Loucy (cell line): ENCODE data around the gene DNAH8.

Experiments used
- H2AFZ ChIP-seq: fragments of 200-600 bp; sonication (generic); 2 replicates; pipeline ENCODE4 v1.6.0; 2016; ENCODE audit warnings: antibody characterized with exemption, mild to moderate bottlenecking, low read length, moderate library complexity
- H3F3A ChIP-seq: fragments of 200-600 bp; 2 replicates; pipeline ENCODE4 v1.6.0; 2016; ENCODE audit warnings: antibody characterized with exemption, low read depth, mild to moderate bottlenecking
- H3K27me3 ChIP-seq: fragments of 200-600 bp; sonication (generic); 2 replicates; pipeline ENCODE4 v1.6.1; 2014; ENCODE audit warnings: low read length, mild to moderate bottlenecking; ENCODE audit not compliant: insufficient read depth, poor library complexity, severe bottlenecking
- H3K36me3 ChIP-seq: fragments of 200-600 bp; sonication (generic); 2 replicates; pipeline ENCODE4 v1.6.1; 2016; ENCODE audit warnings: low read length; ENCODE audit not compliant: insufficient read depth
- H3K4me1 ChIP-seq: fragments of 200-600 bp; sonication (generic); 2 replicates; pipeline ENCODE4 v1.5.1; 2014; ENCODE audit warnings: low read length, mild to moderate bottlenecking; ENCODE audit not compliant: insufficient read depth, poor library complexity, severe bottlenecking
- H3K4me2 ChIP-seq: fragments of 200-600 bp; sonication (generic); 2 replicates; pipeline ENCODE4 v1.6.0; 2014; ENCODE audit warnings: antibody characterized with exemption, low read length, low read depth, mild to moderate bottlenecking; ENCODE audit not compliant: poor library complexity, severe bottlenecking
- H3K4me3 ChIP-seq: fragments of 200-600 bp; sonication (generic); 2 replicates; pipeline ENCODE4 v1.5.1; 2014; ENCODE audit warnings: low read length, mild to moderate bottlenecking, mixed read lengths; ENCODE audit not compliant: poor library complexity, severe bottlenecking
- H3K79me2 ChIP-seq: fragments of 200-600 bp; sonication (generic); 2 replicates; pipeline ENCODE4 v1.6.1; 2014; ENCODE audit warnings: low read length; ENCODE audit not compliant: insufficient read depth
- H3K9ac ChIP-seq: fragments of 200-600 bp; sonication (generic); 2 replicates; pipeline ENCODE4 v1.6.0; 2014; ENCODE audit warnings: mild to moderate bottlenecking, low read depth, low read length, moderate library complexity; ENCODE audit not compliant: poor library complexity, severe bottlenecking
- H3K9me2 ChIP-seq: fragments of 200-600 bp; sonication (generic); replicated peaks from 2 replicates; pipeline ENCODE4 v1.6.1; 2016; ENCODE audit warnings: low read depth, low read length, mixed read lengths
- H3K9me3 ChIP-seq: fragments of 200-600 bp; sonication (generic); 2 replicates; pipeline ENCODE4 v1.6.1; 2014; ENCODE audit warnings: mild to moderate bottlenecking, antibody characterized with exemption, low read length, low read depth; ENCODE audit not compliant: insufficient read depth
- H4K20me1 ChIP-seq: fragments of 200-600 bp; sonication (generic); 2 replicates; pipeline ENCODE4 v1.6.0; 2014; ENCODE audit warnings: antibody characterized with exemption, low read length, mild to moderate bottlenecking; ENCODE audit not compliant: insufficient read depth, poor library complexity, severe bottlenecking
- EZH2phosphoT487 ChIP-seq: fragments of 200-600 bp; IDR thresholded peaks from 2 replicates; pipeline ENCODE4 v1.6.1; 2018; ENCODE audit warnings: antibody characterized with exemption, mild to moderate bottlenecking, moderate library complexity, borderline replicate concordance
- TF ChIP-seq, protein P1 (sequence below): fragments of 200-600 bp; sonication (generic); conservative IDR thresholded peaks from 2 replicates; pipeline ENCODE4 v1.5.1; 2014; ENCODE audit warnings: mild to moderate bottlenecking, antibody characterized with exemption, low read length

DNAH8 gene

GRCh38 chr6:38897507-38897906 lies 182.4 kb downstream of the DNAH8 start:
- no peaks in the 10 kb centered on the region for H3F3A ChIP-seq
- H3K4me3 ChIP-seq: no peak overlapping the region
- H3K79me2 ChIP-seq: no peaks in the 10 kb centered on the region
- no peaks in the 10 kb centered on the region for H3K9me3 ChIP-seq
- no peak overlapping the region for H3K4me2 ChIP-seq
- H3K9me2 ChIP-seq: no peaks in the 10 kb centered on the region
- TF ChIP-seq, protein P1, sequence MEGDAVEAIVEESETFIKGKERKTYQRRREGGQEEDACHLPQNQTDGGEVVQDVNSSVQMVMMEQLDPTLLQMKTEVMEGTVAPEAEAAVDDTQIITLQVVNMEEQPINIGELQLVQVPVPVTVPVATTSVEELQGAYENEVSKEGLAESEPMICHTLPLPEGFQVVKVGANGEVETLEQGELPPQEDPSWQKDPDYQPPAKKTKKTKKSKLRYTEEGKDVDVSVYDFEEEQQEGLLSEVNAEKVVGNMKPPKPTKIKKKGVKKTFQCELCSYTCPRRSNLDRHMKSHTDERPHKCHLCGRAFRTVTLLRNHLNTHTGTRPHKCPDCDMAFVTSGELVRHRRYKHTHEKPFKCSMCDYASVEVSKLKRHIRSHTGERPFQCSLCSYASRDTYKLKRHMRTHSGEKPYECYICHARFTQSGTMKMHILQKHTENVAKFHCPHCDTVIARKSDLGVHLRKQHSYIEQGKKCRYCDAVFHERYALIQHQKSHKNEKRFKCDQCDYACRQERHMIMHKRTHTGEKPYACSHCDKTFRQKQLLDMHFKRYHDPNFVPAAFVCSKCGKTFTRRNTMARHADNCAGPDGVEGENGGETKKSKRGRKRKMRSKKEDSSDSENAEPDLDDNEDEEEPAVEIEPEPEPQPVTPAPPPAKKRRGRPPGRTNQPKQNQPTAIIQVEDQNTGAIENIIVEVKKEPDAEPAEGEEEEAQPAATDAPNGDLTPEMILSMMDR: 0 out of 2 replicates have a peak, but pooled peaks have one; percentile 8
- TF ChIP-seq EZH2phosphoT487: no peak
- H4K20me1 ChIP-seq: no peaks in the 10 kb centered on the region
- H3K36me3 ChIP-seq: no peaks in the 10 kb centered on the region
- H3K27me3 ChIP-seq: no peaks in the 10 kb centered on the region
- no peak overlapping the region for H3K9ac ChIP-seq
- no peak overlapping the region for H2AFZ ChIP-seq
- no peaks in the 10 kb centered on the region for H3K4me1 ChIP-seq

- no peaks in the 10 kb centered on the region for H3F3A ChIP-seq
- no peaks in the 10 kb centered on the region for H3K27me3 ChIP-seq
- H3K9ac ChIP-seq: no peak overlapping the region
- TF ChIP-seq, protein P1: no peak
- TF ChIP-seq EZH2phosphoT487: no peak
- H3K9me3 ChIP-seq: no peaks in the 10 kb centered on the region
- no peaks in the 10 kb centered on the region for H4K20me1 ChIP-seq
- no peaks in the 10 kb centered on the region for H3K36me3 ChIP-seq
- H3K4me2 ChIP-seq: no peak overlapping the region
- no peaks in the 10 kb centered on the region for H3K79me2 ChIP-seq
- H3K4me3 ChIP-seq: no peak overlapping the region
- no peak overlapping the region for H2AFZ ChIP-seq
- H3K9me2 ChIP-seq: no peaks in the 10 kb centered on the region
- H3K4me1 ChIP-seq: peaks cover 5% of the 10 kb centered on the region
These were observed 186.9 kb downstream of the DNAH8 start for GRCh38 chr6:38901802-38902522.

DNA sequence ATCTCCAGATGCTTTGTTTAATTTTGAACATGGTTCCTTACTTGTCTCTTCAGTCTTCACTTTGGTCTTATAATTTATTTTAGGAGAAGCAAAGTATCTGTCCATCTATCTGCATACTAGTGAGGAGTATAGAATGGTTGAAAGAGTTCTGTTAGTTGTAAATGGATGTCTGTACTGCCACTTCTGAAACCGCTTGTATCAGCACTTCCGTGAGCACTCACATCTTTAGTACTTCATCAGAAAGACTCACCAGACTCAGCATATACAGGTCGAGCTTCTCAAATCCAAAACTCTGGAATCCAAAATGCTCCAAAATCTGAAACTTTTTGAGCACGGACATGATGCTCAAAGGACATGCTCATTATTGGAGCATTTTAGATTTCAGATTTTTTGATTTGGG lies 191.5 kb downstream of the DNAH8 start:
- no peaks in the 10 kb centered on the region for H3K36me3 ChIP-seq
- no peak overlapping the region for H3K4me3 ChIP-seq
- TF ChIP-seq EZH2phosphoT487: no peak
- TF ChIP-seq, protein P1: no peak

More for the DNA sequence above, 191.5 kb downstream of the DNAH8 start:
- H3K79me2 ChIP-seq: no peaks in the 10 kb centered on the region
- no peaks in the 10 kb centered on the region for H3F3A ChIP-seq
- H2AFZ ChIP-seq: no peak overlapping the region
- no peaks in the 10 kb centered on the region for H4K20me1 ChIP-seq
- no peak overlapping the region for H3K4me2 ChIP-seq
- H3K9me3 ChIP-seq: no peaks in the 10 kb centered on the region
- H3K9me2 ChIP-seq: no peaks in the 10 kb centered on the region
- no peak overlapping the region for H3K9ac ChIP-seq
- no peaks in the 10 kb centered on the region for H3K27me3 ChIP-seq
- H3K4me1 ChIP-seq: peaks cover 5% of the 10 kb centered on the region
